Kidney epithelial cell (primary cell): Measurements from ENCODE around the gene DOP1A. TPM values are rescaled to one million over a fixed set of nuclear protein-coding genes. Genes with fewer than 3 reads are reported as not detected.

Experiments
- DNase-seq: peaks from one replicate; pipeline ENCODE4 v3.0.0-alpha.2; 2010; ENCODE audit warnings: low read depth
- H3K27me3 ChIP-seq: 2 replicates; pipeline ENCODE4 v1.6.0; 2011; ENCODE audit warnings: low read length; ENCODE audit not compliant: control insufficient read depth, insufficient read depth
- H3K36me3 ChIP-seq: 2 replicates; pipeline ENCODE4 v1.5.1; 2011; ENCODE audit warnings: low read length; ENCODE audit not compliant: control insufficient read depth, insufficient read depth
- H3K4me3 ChIP-seq: 2 replicates; pipeline ENCODE4 v1.5.1; 2011; ENCODE audit warnings: low read depth, mild to moderate bottlenecking, control low read depth, low read length
- CTCF ChIP-seq: IDR thresholded peaks from 2 replicates; pipeline ENCODE4 v1.5.1; 2011; ENCODE audit warnings: mild to moderate bottlenecking, moderate library complexity, low read length, control low read depth, inconsistent platforms; ENCODE audit not compliant: insufficient read depth, poor library complexity, severe bottlenecking
- total RNA-seq: library from RNA; depleted of rRNA; stranded (reverse); fragments of >200 nt; gene quantifications from 2 replicates; pipeline ENCODE4 v1.2.3, GENCODE V29; 2015

The DOP1A gene
- total RNA-seq, 1 donor from 2014 or later, result 11.7 TPM

GRCh38 chr6:83042467-83043053, 24.9 kb upstream of the DOP1A start:
- Histone ChIP-seq H3K27me3 (no peaks in the 10 kb centered on the region), H3K36me3 (no peaks in the 10 kb centered on the region), H3K4me3 (no peak overlapping the region)
- no peak for TF ChIP-seq CTCF
- no peak for DNase-seq

- no peaks in the 10 kb centered on the region for H3K27me3 ChIP-seq
- H3K36me3 ChIP-seq, result no peaks in the 10 kb centered on the region
- H3K4me3 ChIP-seq, result no peak overlapping the region
- TF ChIP-seq CTCF, result no peak
- no peak for DNase-seq
These were observed 23.2 kb upstream of the DOP1A start for GRCh38 chr6:83044091-83044768.

- H3K36me3 ChIP-seq, result no peaks in the 10 kb centered on the region
- H3K27me3 ChIP-seq, result no peaks in the 10 kb centered on the region
- H3K4me3 ChIP-seq, result no peak overlapping the region
- no peak for TF ChIP-seq CTCF
- no peak for DNase-seq
These were observed 20.3 kb upstream of the DOP1A start for GRCh38 chr6:83047065-83047754.

- Histone ChIP-seq H3K36me3 (no peaks in the 10 kb centered on the region), H3K4me3 (no peak overlapping the region), H3K27me3 (no peaks in the 10 kb centered on the region)
- no peak for DNase-seq
- TF ChIP-seq CTCF, result no peak
These were observed 15.9 kb upstream of the DOP1A start for GRCh38 chr6:83051377-83052172.

- no peak for DNase-seq
- Histone ChIP-seq H3K27me3 (no peaks in the 10 kb centered on the region), H3K36me3 (no peaks in the 10 kb centered on the region), H3K4me3 (no peak overlapping the region)
- TF ChIP-seq CTCF, result no peak
These were observed 13.8 kb upstream of the DOP1A start for GRCh38 chr6:83053678-83054077.
